GM19099 (cell line): Measurements from ENCODE around the gene SSX2IP.

Source experiments
- POLR2A ChIP-seq: IDR thresholded peaks from 3 replicates; pipeline ENCODE4 v1.6.1; 2011; ENCODE audit warnings: low read depth; ENCODE audit not compliant: insufficient read length; ENCODE audit errors: extremely low read depth

The SSX2IP gene

GRCh38 chr1:84692391-84692790 lies 2.1 kb upstream of the SSX2IP start:
- TF ChIP-seq POLR2A = no peak

DNA sequence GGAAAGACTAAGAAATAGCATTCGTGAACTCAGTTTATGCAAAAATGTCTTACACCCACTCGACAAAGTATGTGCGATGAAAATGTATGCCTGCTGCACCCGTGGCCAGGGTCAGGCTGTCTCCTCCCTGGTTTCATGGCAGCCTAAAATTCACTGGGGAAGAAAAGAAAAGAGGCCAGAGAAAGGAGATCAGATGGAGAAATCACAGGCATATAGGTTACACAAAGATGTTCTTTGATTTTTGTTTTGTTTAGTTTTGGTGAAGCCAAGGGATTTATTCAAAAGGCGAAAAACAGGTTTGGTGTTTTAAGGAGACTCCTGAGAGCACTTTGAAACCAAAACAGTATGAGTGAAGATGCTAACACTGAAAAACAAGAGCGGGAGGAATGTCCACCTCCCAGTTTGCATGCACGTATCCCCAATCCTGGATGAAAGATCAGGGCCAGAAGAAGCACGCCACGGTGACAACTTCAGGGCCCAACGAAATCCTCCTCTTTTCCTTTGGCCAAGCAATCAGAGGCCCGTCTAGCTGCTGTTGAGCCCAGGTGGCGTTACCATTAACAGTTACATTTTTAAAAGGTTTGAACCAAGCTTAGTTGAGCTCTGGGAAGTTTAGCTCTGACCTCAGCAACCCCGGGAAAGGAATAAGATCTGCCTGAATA lies 992 bp upstream of the SSX2IP start:
- TF ChIP-seq POLR2A = no peak

GRCh38 chr1:84689514-84690396 lies 506 bp downstream of the SSX2IP start:
- no peak for TF ChIP-seq POLR2A

- no peak for TF ChIP-seq POLR2A
Measured at GRCh38 chr1:84688463-84689061, 1.7 kb downstream of the SSX2IP start.

DNA sequence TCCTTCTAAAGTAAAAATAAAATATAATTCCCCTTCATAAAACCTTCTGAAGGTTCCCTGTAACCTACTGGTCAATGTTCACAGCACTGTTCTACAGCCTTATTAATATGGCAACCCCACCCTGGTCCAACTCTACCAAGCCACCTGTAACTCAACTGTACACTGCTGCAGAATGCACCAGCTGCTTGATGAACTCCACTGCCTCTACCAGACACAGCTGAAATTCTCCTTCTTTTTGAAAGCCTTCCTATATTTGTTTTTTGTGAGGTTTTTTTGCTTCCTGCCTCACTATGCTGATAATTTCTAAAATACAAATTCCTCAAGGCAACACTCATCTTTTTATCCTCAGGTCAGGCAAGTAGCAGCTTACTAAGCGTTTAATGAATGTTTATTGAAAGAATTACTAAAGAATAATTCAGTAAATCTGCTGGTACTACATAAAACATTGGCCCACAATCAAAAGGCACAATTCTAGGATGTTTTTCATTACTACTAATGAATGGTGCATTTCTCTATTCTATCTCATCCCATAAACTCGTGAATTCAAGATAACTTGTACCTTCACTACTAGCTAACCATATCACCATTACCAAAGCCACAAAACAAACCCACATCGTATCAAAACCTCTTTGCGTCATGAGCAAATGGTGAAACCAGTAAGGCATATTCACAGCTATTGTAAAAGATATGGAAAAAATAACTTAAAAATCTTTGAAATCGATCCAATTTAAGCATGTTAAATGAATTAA lies 2.4 kb downstream of the SSX2IP start:
- TF ChIP-seq POLR2A = no peak

DNA sequence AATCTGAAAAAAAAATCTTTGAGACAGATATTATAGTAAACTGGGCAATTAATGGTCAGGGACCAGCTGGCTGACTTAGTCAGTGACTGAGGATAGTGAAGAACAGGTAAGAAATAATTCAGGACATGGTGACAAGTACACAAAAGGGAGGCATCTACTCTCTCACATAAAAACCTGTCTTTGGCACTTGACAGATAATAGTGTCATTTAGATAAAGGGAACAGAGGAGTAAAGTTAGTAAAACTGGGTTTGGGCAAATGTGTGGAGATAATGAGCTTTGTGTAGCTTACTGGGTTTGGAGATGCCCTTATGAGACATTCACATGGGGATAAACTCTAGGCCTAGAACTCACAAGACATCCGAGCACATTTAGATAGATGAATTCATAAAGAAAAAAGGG lies 4.0 kb downstream of the SSX2IP start:
- TF ChIP-seq POLR2A = no peak

- TF ChIP-seq POLR2A = no peak
Measured at GRCh38 chr1:84683508-84683907, 6.8 kb downstream of the SSX2IP start.

DNA sequence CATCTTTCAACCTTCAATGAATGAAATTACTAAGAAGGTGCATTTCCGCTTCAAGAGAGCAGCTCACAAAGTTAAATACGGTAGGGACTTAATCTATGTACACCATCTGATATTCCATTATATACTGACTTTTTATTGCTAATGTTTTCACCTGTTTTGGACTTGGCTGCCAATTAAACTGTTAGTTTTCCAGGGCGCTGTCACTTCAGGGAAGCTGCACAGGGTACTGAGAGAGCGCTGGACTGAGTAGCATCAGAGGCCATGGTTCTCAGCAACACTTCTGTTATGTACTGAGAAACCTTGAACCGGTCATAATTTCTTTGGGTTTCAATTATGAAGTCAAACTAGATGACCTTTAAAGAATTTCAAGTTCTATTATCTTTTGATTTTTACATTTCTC lies 8.2 kb downstream of the SSX2IP start:
- no peak for TF ChIP-seq POLR2A

- no peak for TF ChIP-seq POLR2A
Measured at GRCh38 chr1:84677415-84678099, 12.7 kb downstream of the SSX2IP start.

DNA sequence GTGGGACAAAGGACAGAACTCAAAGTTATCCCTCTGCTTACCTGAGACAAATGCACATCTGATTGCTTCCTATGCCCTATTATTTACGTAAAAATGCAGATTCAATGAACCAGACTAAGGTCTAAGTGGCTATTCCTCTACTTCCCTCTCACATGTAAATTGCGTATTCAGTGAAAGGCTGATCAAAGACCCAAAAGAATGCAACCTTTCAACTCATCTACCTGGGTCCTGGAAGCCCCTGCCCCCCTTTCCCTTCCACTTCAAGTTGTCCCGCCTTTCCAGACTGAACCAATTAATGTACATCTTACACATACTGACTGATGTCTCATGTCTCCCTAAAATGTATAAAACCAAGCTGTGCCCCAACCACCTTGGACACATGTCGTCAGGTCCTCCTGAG lies 14.6 kb downstream of the SSX2IP start:
- no peak for TF ChIP-seq POLR2A

GRCh38 chr1:84675106-84675505 lies 15.2 kb downstream of the SSX2IP start:
- TF ChIP-seq POLR2A = no peak

- TF ChIP-seq POLR2A = no peak
Measured at GRCh38 chr1:84674705-84675104, 15.6 kb downstream of the SSX2IP start.

DNA sequence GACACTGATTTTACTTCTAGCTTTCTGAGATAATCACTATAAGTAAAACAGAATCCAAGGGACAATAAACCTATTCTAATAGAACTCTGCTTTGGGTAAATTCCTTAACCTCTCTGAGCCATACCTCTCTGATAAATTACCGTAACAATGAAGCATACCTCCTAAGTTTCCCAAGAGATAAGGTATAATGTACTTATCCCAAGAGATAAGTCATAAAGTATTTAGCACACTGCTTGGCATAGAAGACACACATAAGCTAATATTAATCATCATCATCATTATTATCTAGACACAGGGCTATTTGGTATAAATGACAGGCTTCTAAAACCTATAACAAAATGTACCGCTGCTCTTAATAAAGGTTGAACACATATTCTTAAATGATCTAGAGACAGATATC lies 16.2 kb downstream of the SSX2IP start:
- TF ChIP-seq POLR2A = no peak

- no peak for TF ChIP-seq POLR2A
Measured at GRCh38 chr1:84672080-84672854, 18.0 kb downstream of the SSX2IP start.

- TF ChIP-seq POLR2A = no peak
Measured at GRCh38 chr1:84669831-84670230, 20.4 kb downstream of the SSX2IP start.

- no peak for TF ChIP-seq POLR2A
Measured at GRCh38 chr1:84668185-84668584, 22.1 kb downstream of the SSX2IP start.
